Measurements from ENCODE around the gene GJC1.
"Not testable (repeated sequence)": the region's sequence is repeated elsewhere in the genome, so short reads cannot be mapped to it uniquely, and the experiment has no call there.

The GJC1 gene

GRCh38 chr17:44844390-44844830 lies 14.3 kb upstream of the GJC1 start:
- no peak for DNase-seq (ENCODE audit: low read depth, low spot score)

GRCh38 chr17:44842748-44843147 lies 12.7 kb upstream of the GJC1 start:
- no peak for DNase-seq (ENCODE audit: low read depth, low spot score)

- DNase-seq (ENCODE audit: low read depth, low spot score) = no peak
Observed at GRCh38 chr17:44840936-44841335, 10.8 kb upstream of the GJC1 start.

GRCh38 chr17:44840274-44840673 lies 10.2 kb upstream of the GJC1 start:
- no peak for DNase-seq (ENCODE audit: low read depth, low spot score)

GRCh38 chr17:44837196-44837595 lies 7.1 kb upstream of the GJC1 start:
- DNase-seq (ENCODE audit: low read depth, low spot score) = no peak

- DNase-seq (ENCODE audit: low read depth, low spot score) = no peak
Observed at GRCh38 chr17:44832805-44833204, 2.7 kb upstream of the GJC1 start.

GRCh38 chr17:44831371-44831770 lies 1.3 kb upstream of the GJC1 start:
- no peak for DNase-seq (ENCODE audit: low read depth, low spot score)

GRCh38 chr17:44830359-44831288 lies 537 bp upstream of the GJC1 start:
- DNase-seq (ENCODE audit: low read depth, low spot score) = no peak

GRCh38 chr17:44828919-44829522 lies 1.1 kb downstream of the GJC1 start:
- DNase-seq (ENCODE audit: low read depth, low spot score) = no peak

GRCh38 chr17:44827863-44828262 lies 2.2 kb downstream of the GJC1 start:
- no peak for DNase-seq (ENCODE audit: low read depth, low spot score)

- no peak for DNase-seq (ENCODE audit: low read depth, low spot score)
Observed at GRCh38 chr17:44826123-44826790, 3.8 kb downstream of the GJC1 start.

GRCh38 chr17:44825236-44825635 lies 4.9 kb downstream of the GJC1 start:
- not testable (repeated sequence) for DNase-seq (ENCODE audit: low read depth, low spot score)

GRCh38 chr17:44820631-44821212 lies 9.4 kb downstream of the GJC1 start:
- no peak for DNase-seq (ENCODE audit: low read depth, low spot score)

- DNase-seq (ENCODE audit: low read depth, low spot score) = not testable (repeated sequence)
Observed at GRCh38 chr17:44818508-44818907, 11.6 kb downstream of the GJC1 start.

GRCh38 chr17:44812263-44812662 lies 17.8 kb downstream of the GJC1 start:
- no peak for DNase-seq (ENCODE audit: low read depth, low spot score)

GRCh38 chr17:44808656-44809388 lies 21.3 kb downstream of the GJC1 start:
- DNase-seq (ENCODE audit: low read depth, low spot score) = not testable (repeated sequence)

- DNase-seq (ENCODE audit: low read depth, low spot score) = no peak
Observed at GRCh38 chr17:44808156-44808555, 21.9 kb downstream of the GJC1 start.

- no peak for DNase-seq (ENCODE audit: low read depth, low spot score)
Observed at GRCh38 chr17:44807817-44808155, 22.3 kb downstream of the GJC1 start.

- no peak for DNase-seq (ENCODE audit: low read depth, low spot score)
Observed at GRCh38 chr17:44807093-44807816, 22.8 kb downstream of the GJC1 start.

- DNase-seq (ENCODE audit: low read depth, low spot score) = no peak
Observed at GRCh38 chr17:44804302-44805089, 25.6 kb downstream of the GJC1 start.
